Heart left ventricle (tissue), 13 donors: ENCODE measurements around the gene GNPDA1.

ENCODE experiments used
- POLR2A ChIP-seq, 2 donors: fragments of 450-650 bp; IDR thresholded peaks; one replicate each; pipeline ENCODE4 v1.6.1; 2017; ENCODE audit warnings: antibody characterized with exemption in 2 of 2, mild to moderate bottlenecking in 2 of 2, moderate library complexity in 2 of 2
- TF ChIP-seq, protein P1 (sequence below), 12 donors: fragments of 200-600 bp; sonication (generic) in 4 of 12; IDR thresholded peaks; one replicate each; pipeline versions ENCODE4 v1.5.0 to v1.8.0; 2018 to 2022; ENCODE audit warnings: antibody characterized with exemption in 12 of 12, mild to moderate bottlenecking in 5 of 12
- donor health status: ischemic (EF 13 %, LVEDD 7.1; RV severe dilation, severe dysfunction).
- donor health status: DM: no; HTN: yes; CAD: no.
- donor health status: DM: no; HTN: no; CAD: no.
- donor health status: ischemic (EF 25% LVEDD 6.9; RV normal size, moderate dysfunction).
- donor health status: ischemic (EF 25% LVEDD 5.7; RV mildly dilated, moderate dysfunction).
- donor health status: ischemic (EF 35%, LVEDD 5.7; RV mildly dilated, moderate dysfunction).
- donor health status: nonischemic (EF 11% LVEDD 7.7; RV severe dilation, severe dysfunction).
- donor health status: DM: yes; HTN: yes; CAD: no.
- donor health status: PGD.
- donor health status: ischemic (EF 29% LVEDD 5.4; RV normal size, mild dysfunction).
- donor health status: nonischemic (EF 23%, LVEDD 6.1; RV moderate dilation, normal function).

GRCh38 chr5:142016556-142016955 lies 3.7 kb upstream of the GNPDA1 start:
- TF ChIP-seq, protein P1, sequence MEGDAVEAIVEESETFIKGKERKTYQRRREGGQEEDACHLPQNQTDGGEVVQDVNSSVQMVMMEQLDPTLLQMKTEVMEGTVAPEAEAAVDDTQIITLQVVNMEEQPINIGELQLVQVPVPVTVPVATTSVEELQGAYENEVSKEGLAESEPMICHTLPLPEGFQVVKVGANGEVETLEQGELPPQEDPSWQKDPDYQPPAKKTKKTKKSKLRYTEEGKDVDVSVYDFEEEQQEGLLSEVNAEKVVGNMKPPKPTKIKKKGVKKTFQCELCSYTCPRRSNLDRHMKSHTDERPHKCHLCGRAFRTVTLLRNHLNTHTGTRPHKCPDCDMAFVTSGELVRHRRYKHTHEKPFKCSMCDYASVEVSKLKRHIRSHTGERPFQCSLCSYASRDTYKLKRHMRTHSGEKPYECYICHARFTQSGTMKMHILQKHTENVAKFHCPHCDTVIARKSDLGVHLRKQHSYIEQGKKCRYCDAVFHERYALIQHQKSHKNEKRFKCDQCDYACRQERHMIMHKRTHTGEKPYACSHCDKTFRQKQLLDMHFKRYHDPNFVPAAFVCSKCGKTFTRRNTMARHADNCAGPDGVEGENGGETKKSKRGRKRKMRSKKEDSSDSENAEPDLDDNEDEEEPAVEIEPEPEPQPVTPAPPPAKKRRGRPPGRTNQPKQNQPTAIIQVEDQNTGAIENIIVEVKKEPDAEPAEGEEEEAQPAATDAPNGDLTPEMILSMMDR (IDR thresholded peaks at IDR 0.05), result no peak
- TF ChIP-seq POLR2A (IDR thresholded peaks at IDR 0.05), result no peak
